BJ (cell line): Measurements from ENCODE around the gene OR1Q1. TPM values are rescaled to one million over a fixed set of nuclear protein-coding genes. Genes with fewer than 3 reads are reported as not detected.
"Not testable (repeated sequence)": the region's sequence is repeated elsewhere in the genome, so short reads cannot be mapped to it uniquely, and the experiment has no call there.

Source experiments
- CTCF ChIA-PET: fragments of 350-600 bp; formaldehyde crosslinking; extraction: SDS; loops from one replicate; lab custom pipeline; 2021; ENCODE audit warnings: antibody characterized with exemption, inconsistent platforms; lab: Yijun Ruan, JAX
- POLR2A ChIA-PET: fragments of 300-600 bp; sonication (Branson Sonifier 250); formaldehyde crosslinking; extraction: SDS; loops from one replicate; lab custom pipeline; 2021; ENCODE audit warnings: antibody characterized with exemption; lab: Charles Lee
- DNase-seq: peaks from one replicate; pipeline ENCODE4 v3.0.0-alpha.2; 2011; ENCODE audit warnings: low read depth
- H3K27me3 ChIP-seq: 2 replicates; pipeline ENCODE4 v1.6.0; 2011; ENCODE audit warnings: low read length; ENCODE audit not compliant: control insufficient read depth, insufficient read depth
- H3K36me3 ChIP-seq: 2 replicates; pipeline ENCODE4 v1.5.1; 2011; ENCODE audit warnings: low read length; ENCODE audit not compliant: control insufficient read depth, insufficient read depth
- H3K4me3 ChIP-seq: 2 replicates; pipeline ENCODE4 v1.5.1; 2011; ENCODE audit warnings: low read depth, mild to moderate bottlenecking, control low read depth, low read length
- CTCF ChIP-seq: IDR thresholded peaks from 2 replicates; pipeline ENCODE4 v1.5.1; 2011; ENCODE audit warnings: low read depth, mild to moderate bottlenecking, control low read depth, inconsistent platforms, low read length, moderate library complexity; ENCODE audit not compliant: insufficient read depth
- polyA minus RNA-seq: library from RNA; depleted of rRNA, polyadenylated mRNA; stranded (reverse); fragments of >200 nt; gene quantifications from 2 replicates; pipeline ENCODE4 v1.2.3, GENCODE V29; 2011; rRNA and poly(A)+ RNA removed
- polyA plus RNA-seq: library from polyadenylated mRNA; depleted of rRNA; stranded (reverse); fragments of >200 nt; gene quantifications from 2 replicates; pipeline ENCODE4 v1.2.3, GENCODE V29; 2011; rRNA removed

OR1Q1 gene
- polyA plus RNA-seq (1.0 and 1.1 TPM in 2 replicates), polyA minus RNA-seq (0.62 TPM in 2 replicates)

- Histone ChIP-seq H3K27me3 (no peaks in the 10 kb centered on the region), H3K36me3 (no peaks in the 10 kb centered on the region), H3K4me3 (no peak within 1 kb of the TSS)
- CTCF ChIA-PET = no interaction called here
- no peak for TF ChIP-seq CTCF
- POLR2A ChIA-PET = no interaction called here
- DNase-seq = no peak
These were observed at the start of gene OR1Q1 for GRCh38 chr9:122614362-122614761. Gene OR1Q1 (plus strand): TSS chr9:122614738. CDS start chr9:122614738, 0 bp downstream.

- no peak overlapping the region for H3K4me3 ChIP-seq
- H3K27me3 ChIP-seq = no peaks in the 10 kb centered on the region
- ChIA-PET POLR2A (no interaction called here), CTCF (no interaction called here)
- TF ChIP-seq CTCF = no peak
- DNase-seq = no peak
- H3K36me3 ChIP-seq = no peaks in the 10 kb centered on the region
These were observed 46.6 kb upstream of the OR1Q1 start for GRCh38 chr9:122567901-122568300.

- no peaks in the 10 kb centered on the region for H3K36me3 ChIP-seq
- no peak for TF ChIP-seq CTCF
- POLR2A ChIA-PET = interaction anchor here (0.6 kb wide), 2 partner anchors 197 to 1917 kb away, joined by 4 to 6 read pairs; no protein-coding TSS in a partner anchor
- peak; percentile 17 for DNase-seq
- CTCF ChIA-PET = interaction anchor here (0.7 kb wide), 1 partner anchor 100 kb away, joined by 3 read pairs; no protein-coding TSS in a partner anchor
- H3K27me3 ChIP-seq = no peaks in the 10 kb centered on the region
- H3K4me3 ChIP-seq = no peak overlapping the region
These were observed 42.1 kb upstream of the OR1Q1 start for GRCh38 chr9:122572456-122572855.

GRCh38 chr9:122579874-122580273 lies 34.7 kb upstream of the OR1Q1 start:
- Histone ChIP-seq H3K4me3 (no peak overlapping the region), H3K36me3 (no peaks in the 10 kb centered on the region), H3K27me3 (peaks cover 2% of the 10 kb centered on the region; the same call in 1 of the 2 replicates)
- CTCF ChIA-PET = no interaction called here
- POLR2A ChIA-PET = no interaction called here
- TF ChIP-seq CTCF = no peak
- DNase-seq = no peak

GRCh38 chr9:122580360-122580759 lies 34.2 kb upstream of the OR1Q1 start:
- POLR2A ChIA-PET = no interaction called here
- no peak overlapping the region for H3K4me3 ChIP-seq
- TF ChIP-seq CTCF = no peak
- peak; percentile 54 for DNase-seq
- H3K36me3 ChIP-seq = no peaks in the 10 kb centered on the region
- H3K27me3 ChIP-seq = peaks cover 2% of the 10 kb centered on the region; the same call in 1 of the 2 replicates
- CTCF ChIA-PET = no interaction called here

GRCh38 chr9:122583284-122583683 lies 31.3 kb upstream of the OR1Q1 start, which contains the start of gene OR1L8:
Gene OR1L8 (minus strand): TSS chr9:122583384. CDS start chr9:122568477, 14,907 bp downstream.
- CTCF ChIA-PET, H3K4me3 ChIP-seq, DNase-seq, H3K36me3 ChIP-seq, H3K27me3 ChIP-seq, POLR2A ChIA-PET: not testable (repeated sequence)
